IMR-90 (cell line): ENCODE data around the gene ISG15.

Experiments
- CEBPB ChIP-seq: IDR thresholded peaks from 2 replicates; pipeline ENCODE4 v1.6.1; 2012; ENCODE audit warnings: low read depth, low read length, improper control_type of control experiment
- CHD1 ChIP-seq: IDR thresholded peaks from 2 replicates; pipeline ENCODE4 v1.6.1; 2012; ENCODE audit warnings: low read depth, low read length, improper control_type of control experiment
- CTCF ChIP-seq: conservative IDR thresholded peaks from 2 replicates; pipeline ENCODE4 v1.5.1; 2012; ENCODE audit warnings: mild to moderate bottlenecking, low read depth, low read length, improper control_type of control experiment
- FOS ChIP-seq: fragments of 150-350 bp; IDR thresholded peaks from 2 replicates; pipeline ENCODE4 v1.6.1; 2016; ENCODE audit warnings: low read depth, low read length
- POLR2A ChIP-seq: IDR thresholded peaks from 2 replicates; pipeline ENCODE4 v1.6.1; 2012; ENCODE audit warnings: mild to moderate bottlenecking, low read depth, low read length
- RAD21 ChIP-seq: IDR thresholded peaks from 2 replicates; pipeline ENCODE4 v1.6.1; 2012; ENCODE audit warnings: low read length, improper control_type of control experiment
- RCOR1 ChIP-seq: IDR thresholded peaks from 2 replicates; pipeline ENCODE4 v1.6.1; 2012; ENCODE audit warnings: mild to moderate bottlenecking, low read length, improper control_type of control experiment; ENCODE audit not compliant: insufficient replicate concordance
- SMC3 ChIP-seq: fragments of 150-350 bp; IDR thresholded peaks from 2 replicates; pipeline ENCODE4 v1.6.1; 2016; ENCODE audit warnings: low read depth, mild to moderate bottlenecking, antibody characterized with exemption, low read length, moderate library complexity
- USF2 ChIP-seq: fragments of 150-350 bp; IDR thresholded peaks from 2 replicates; pipeline ENCODE4 v1.6.1; 2017; ENCODE audit warnings: mild to moderate bottlenecking, antibody characterized with exemption, low read length, low read depth

GRCh38 chr1:982765-983436 is 30.4 kb upstream of the ISG15 start:
- TF ChIP-seq CTCF = no peak
- no peak; the same call in 1 of the 2 replicates for TF ChIP-seq POLR2A
- no peak for TF ChIP-seq SMC3
- no peak for TF ChIP-seq CEBPB
- no peak for TF ChIP-seq USF2
- no peak for TF ChIP-seq FOS
- TF ChIP-seq RAD21 = no peak
- no peak for TF ChIP-seq CHD1
- no peak for TF ChIP-seq RCOR1
